Body of pancreas (tissue), 4 donors: ENCODE measurements around the gene CT45A8.
"Not testable (repeated sequence)": the region's sequence is repeated elsewhere in the genome, so short reads cannot be mapped to it uniquely, and the experiment has no call there.

Experiments
- POLR2A ChIP-seq, 3 donors: fragments of 450-650 bp; IDR thresholded peaks; one replicate each; pipeline ENCODE4 v1.6.1; 2016; ENCODE audit warnings: antibody characterized with exemption in 3 of 3, mild to moderate bottlenecking in 2 of 3
- TF ChIP-seq, protein P1 (sequence below), 7 experiments: fragments of 450-650 bp in 4 of 7; fragments of 200-600 bp in 3 of 7; sonication (generic) in 3 of 7; IDR thresholded peaks; one replicate each; pipeline ENCODE4 v1.5.1; 2016 to 2019; ENCODE audit warnings: antibody characterized with exemption in 7 of 7

DNA sequence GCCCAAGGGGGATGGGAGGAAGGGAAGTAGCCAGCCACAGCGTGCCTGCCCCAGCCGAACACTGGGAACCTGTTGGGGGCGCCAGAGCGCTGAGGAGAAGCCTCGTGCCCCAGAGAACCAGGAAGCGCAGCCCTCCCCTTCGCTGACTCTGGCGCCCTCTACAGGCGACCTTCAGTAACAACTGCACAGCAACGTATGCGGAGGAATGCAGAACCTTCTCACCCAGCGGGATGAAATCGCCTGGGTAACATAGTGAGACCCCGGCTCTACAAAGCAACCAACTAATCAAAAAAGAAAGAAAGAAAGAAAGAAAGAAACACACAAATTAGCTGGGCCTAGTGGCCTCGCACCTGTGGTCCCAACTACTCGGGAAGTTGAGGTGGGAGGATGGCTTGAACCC, 51.7 kb downstream of the CT45A8 start, which contains the start of gene CT45A6:
- TF ChIP-seq, protein P1, sequence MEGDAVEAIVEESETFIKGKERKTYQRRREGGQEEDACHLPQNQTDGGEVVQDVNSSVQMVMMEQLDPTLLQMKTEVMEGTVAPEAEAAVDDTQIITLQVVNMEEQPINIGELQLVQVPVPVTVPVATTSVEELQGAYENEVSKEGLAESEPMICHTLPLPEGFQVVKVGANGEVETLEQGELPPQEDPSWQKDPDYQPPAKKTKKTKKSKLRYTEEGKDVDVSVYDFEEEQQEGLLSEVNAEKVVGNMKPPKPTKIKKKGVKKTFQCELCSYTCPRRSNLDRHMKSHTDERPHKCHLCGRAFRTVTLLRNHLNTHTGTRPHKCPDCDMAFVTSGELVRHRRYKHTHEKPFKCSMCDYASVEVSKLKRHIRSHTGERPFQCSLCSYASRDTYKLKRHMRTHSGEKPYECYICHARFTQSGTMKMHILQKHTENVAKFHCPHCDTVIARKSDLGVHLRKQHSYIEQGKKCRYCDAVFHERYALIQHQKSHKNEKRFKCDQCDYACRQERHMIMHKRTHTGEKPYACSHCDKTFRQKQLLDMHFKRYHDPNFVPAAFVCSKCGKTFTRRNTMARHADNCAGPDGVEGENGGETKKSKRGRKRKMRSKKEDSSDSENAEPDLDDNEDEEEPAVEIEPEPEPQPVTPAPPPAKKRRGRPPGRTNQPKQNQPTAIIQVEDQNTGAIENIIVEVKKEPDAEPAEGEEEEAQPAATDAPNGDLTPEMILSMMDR (IDR thresholded peaks at IDR 0.05), result not testable (repeated sequence)
- TF ChIP-seq POLR2A (IDR thresholded peaks at IDR 0.05), result not testable (repeated sequence)
